Upper lobe of left lung (tissue), 6 donors: Measurements from ENCODE around the gene GLRA3. TPM values are rescaled to one million over a fixed set of nuclear protein-coding genes. Genes with fewer than 3 reads are reported as not detected.

Experiments
- ATAC-seq, 2 donors: fragments of 200-7000 bp; cut with Tn5 transposase; one replicate each; pipeline ENCODE4 v1.9.1; 2022; ENCODE audit warnings: mild to moderate bottlenecking in 2 of 2, moderate library complexity in 2 of 2; ENCODE audit not compliant: low FRiP score in 2 of 2
- DNase-seq, 2 donors: peaks; one replicate each; pipeline ENCODE4 v3.0.0-alpha.2; 2019 to 2020
- H3K27ac ChIP-seq, 4 donors: fragments of 200-600 bp; sonication (generic); one replicate each; pipeline ENCODE4 v1.5.1; 2016 to 2019
- H3K27me3 ChIP-seq, 4 donors: fragments of 200-600 bp; sonication (generic); one replicate each; pipeline ENCODE4 v1.5.1; 2017 to 2019
- H3K36me3 ChIP-seq, 4 donors: fragments of 200-600 bp; sonication (generic); one replicate each; pipeline ENCODE4 v1.5.1; 2016 to 2019
- H3K4me1 ChIP-seq, 4 donors: fragments of 200-600 bp; sonication (generic); one replicate each; pipeline ENCODE4 v1.5.1; 2018 to 2019
- H3K4me3 ChIP-seq, 4 donors: fragments of 200-600 bp; sonication (generic); one replicate each; pipeline ENCODE4 v1.5.1; 2017 to 2019; ENCODE audit warnings: mild to moderate bottlenecking in 2 of 4, moderate library complexity in 1 of 4
- H3K9me3 ChIP-seq, 4 donors: fragments of 200-600 bp; sonication (generic); one replicate each; pipeline ENCODE4 v1.5.1; 2018 to 2019
- CTCF ChIP-seq, 6 experiments: fragments of 450-650 bp in 4 of 6; fragments of 200-600 bp in 2 of 6; sonication (generic) in 2 of 6; IDR thresholded peaks; one replicate each; pipeline ENCODE4 v1.5.1; 2016 to 2019; ENCODE audit warnings: antibody characterized with exemption in 6 of 6
- EP300 ChIP-seq, 4 donors: sonication (generic); formaldehyde crosslinking; IDR thresholded peaks; one replicate each; pipeline ENCODE4 v1.5.1; 2017; ENCODE audit warnings: antibody characterized with exemption in 4 of 4, control low read depth in 2 of 4
- POLR2A ChIP-seq, 4 donors: fragments of 450-650 bp; IDR thresholded peaks; one replicate each; pipeline ENCODE4 v1.5.1; 2016 to 2017; ENCODE audit warnings: antibody characterized with exemption in 4 of 4, mild to moderate bottlenecking in 2 of 4
- POLR2AphosphoS5 ChIP-seq, 2 donors: sonication (generic); formaldehyde crosslinking; IDR thresholded peaks; one replicate each; pipeline ENCODE4 v1.5.1; 2017; ENCODE audit warnings: antibody characterized with exemption in 2 of 2
- WGBS, 2 donors: methylation state at CpG; one replicate each; pipeline ENCODE4 v1.1.5; 2017 to 2018; 5-methylcytosine and 5-hydroxymethylcytosine counted together
- total RNA-seq, 6 donors: library from RNA; depleted of rRNA in 4 of 6; stranded (reverse); fragments of >200 nt in 4 of 6; gene quantifications; one replicate each; pipeline versions ENCODE4 v1.1.0 to v1.2.1, GENCODE V29; 2016 to 2021
- donor health status: DM: no; HTN: no; CAD: no; lungs with moderate emphysema.
- donor health status: DM: no; HTN: yes; CAD: no; lungs with severe emphysema.

GLRA3 gene
- total RNA-seq, 6 donors from 2014 or later = 0.03 to 0.33 (median 0.15) TPM; not detected in 3

- Histone ChIP-seq H3K4me3 (no peak overlapping the region), H3K27ac (no peak overlapping the region), H3K9me3 (no peaks in the 10 kb centered on the region), H3K36me3 (no peaks in the 10 kb centered on the region), H3K27me3 (no peaks in the 10 kb centered on the region), H3K4me1 (no peaks in the 10 kb centered on the region)
- TF ChIP-seq POLR2AphosphoS5 (IDR thresholded peaks at IDR 0.05) (no peak), EP300 (IDR thresholded peaks at IDR 0.05) (no peak), POLR2A (IDR thresholded peaks at IDR 0.05) (no peak), CTCF (IDR thresholded peaks at IDR 0.05) (no peak)
- DNase-seq = no peak
- ATAC-seq = no peak
- 94 to 97% methylated on average over 2 of the region's 2 CpGs for WGBS, 2 donors
Observed at GRCh38 chr4:174848596-174848995, 19.5 kb upstream of the GLRA3 start.

DNA sequence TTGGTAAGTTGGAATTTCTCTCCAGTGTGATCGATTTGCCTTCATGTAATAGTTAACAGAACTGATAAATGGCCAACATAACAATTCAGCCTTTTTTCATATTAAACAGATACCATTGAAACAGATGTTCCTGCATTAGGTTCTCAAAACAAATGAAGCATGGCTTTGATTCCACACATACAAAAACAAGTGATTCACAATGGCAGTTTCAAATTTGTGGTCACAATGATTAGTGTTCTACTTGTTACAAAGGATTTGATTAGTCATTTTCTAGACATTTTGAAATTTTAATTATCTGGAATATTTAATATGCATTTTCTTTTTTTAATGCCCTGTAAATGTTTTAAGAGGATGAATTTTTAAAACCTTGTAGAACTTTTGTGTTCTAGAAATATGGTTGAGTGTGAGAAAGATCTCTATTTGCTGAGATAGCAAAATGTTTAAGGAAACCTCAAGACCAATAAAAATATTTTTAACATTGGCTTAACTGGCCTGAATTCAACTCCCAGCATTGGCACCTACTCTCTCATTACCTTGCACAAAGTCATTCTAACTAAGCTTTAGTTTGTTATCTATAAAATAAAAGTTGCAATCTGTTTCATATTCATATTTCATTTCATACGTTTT, 18.9 kb upstream of the GLRA3 start:
- H3K9me3 ChIP-seq = no peaks in the 10 kb centered on the region
- no peak overlapping the region for H3K27ac ChIP-seq
- H3K27me3 ChIP-seq = no peaks in the 10 kb centered on the region
- H3K36me3 ChIP-seq = no peaks in the 10 kb centered on the region
- TF ChIP-seq POLR2A (IDR thresholded peaks at IDR 0.05) = no peak
- TF ChIP-seq EP300 (IDR thresholded peaks at IDR 0.05) = no peak
- no peak for TF ChIP-seq POLR2AphosphoS5 (IDR thresholded peaks at IDR 0.05)
- TF ChIP-seq CTCF (IDR thresholded peaks at IDR 0.05) = no peak
- 68 to 79% methylated on average over 2 of the region's 2 CpGs for WGBS, 2 donors
- DNase-seq (no peak), ATAC-seq (no peak)
- H3K4me1 ChIP-seq = no peaks in the 10 kb centered on the region
- no peak overlapping the region for H3K4me3 ChIP-seq

DNA sequence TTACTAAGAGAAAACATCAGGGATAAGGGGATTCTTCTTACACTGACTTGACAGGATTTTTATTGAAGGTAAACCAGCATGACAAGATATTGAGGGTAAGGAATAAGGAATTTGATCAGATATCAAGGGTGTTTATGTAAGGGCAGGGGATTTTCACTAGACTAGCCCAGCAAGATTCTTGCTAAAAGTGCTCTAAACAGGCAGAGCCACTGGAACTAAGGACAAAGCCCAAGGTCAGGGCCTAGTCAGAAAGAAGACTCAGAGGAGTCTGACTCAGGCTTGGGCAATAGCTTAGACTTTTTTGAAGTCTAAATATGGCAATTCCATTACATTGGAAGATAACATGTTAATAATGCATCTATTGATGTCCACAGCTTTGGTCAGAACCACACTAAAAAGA, 6.5 kb upstream of the GLRA3 start:
- Histone ChIP-seq H3K4me3 (no peak overlapping the region), H3K36me3 (no peaks in the 10 kb centered on the region), H3K4me1 (no peaks in the 10 kb centered on the region), H3K9me3 (no peaks in the 10 kb centered on the region), H3K27ac (no peak overlapping the region), H3K27me3 (no peaks in the 10 kb centered on the region)
- DNase-seq (no peak), ATAC-seq (no peak)
- TF ChIP-seq EP300 (IDR thresholded peaks at IDR 0.05) (no peak), POLR2A (IDR thresholded peaks at IDR 0.05) (no peak), CTCF (IDR thresholded peaks at IDR 0.05) (no peak), POLR2AphosphoS5 (IDR thresholded peaks at IDR 0.05) (no peak)

DNA sequence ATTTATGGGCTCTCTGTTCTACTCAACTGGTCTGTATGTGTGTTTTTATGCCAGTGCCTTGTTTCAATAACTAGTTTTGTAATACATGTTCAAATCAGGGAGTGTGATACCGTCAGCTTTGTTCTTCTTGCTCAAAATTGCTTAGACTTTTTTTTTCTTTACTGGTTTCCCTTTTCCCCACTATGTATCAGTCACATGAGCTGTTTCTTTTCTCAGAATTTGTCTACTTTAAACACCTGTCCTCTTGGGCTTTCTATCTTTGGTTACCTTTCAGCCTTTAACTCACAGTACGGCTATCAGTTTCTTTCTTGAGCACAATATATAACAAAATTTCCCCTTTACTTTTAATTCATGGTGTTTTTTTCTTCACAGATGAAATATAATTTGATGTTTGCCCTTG, 5.4 kb upstream of the GLRA3 start:
- DNase-seq (no peak), ATAC-seq (no peak)
- WGBS, 2 donors = 88 to 92% methylated on average over 2 of the region's 2 CpGs
- no peaks in the 10 kb centered on the region for H3K9me3 ChIP-seq
- TF ChIP-seq CTCF (IDR thresholded peaks at IDR 0.05) = no peak
- no peak for TF ChIP-seq POLR2A (IDR thresholded peaks at IDR 0.05)
- no peak for TF ChIP-seq EP300 (IDR thresholded peaks at IDR 0.05)
- no peak for TF ChIP-seq POLR2AphosphoS5 (IDR thresholded peaks at IDR 0.05)
- no peaks in the 10 kb centered on the region for H3K27me3 ChIP-seq
- H3K4me1 ChIP-seq = peaks cover 0 to 1% (median under 1%) of the 10 kb centered on the region in 4 donors
- no peak overlapping the region for H3K27ac ChIP-seq
- H3K36me3 ChIP-seq = no peaks in the 10 kb centered on the region
- no peak overlapping the region for H3K4me3 ChIP-seq

- H3K36me3 ChIP-seq = no peaks in the 10 kb centered on the region
- DNase-seq (no peak), ATAC-seq (no peak)
- H3K27me3 ChIP-seq = no peaks in the 10 kb centered on the region
- no peak for TF ChIP-seq POLR2AphosphoS5 (IDR thresholded peaks at IDR 0.05)
- TF ChIP-seq CTCF (IDR thresholded peaks at IDR 0.05) = no peak
- no peak for TF ChIP-seq EP300 (IDR thresholded peaks at IDR 0.05)
- no peak for TF ChIP-seq POLR2A (IDR thresholded peaks at IDR 0.05)
- no peak overlapping the region for H3K4me3 ChIP-seq
- H3K27ac ChIP-seq = no peak overlapping the region
- H3K9me3 ChIP-seq = no peaks in the 10 kb centered on the region
- peaks cover 0 to 8% (median 5%) of the 10 kb centered on the region in 4 donors for H3K4me1 ChIP-seq
Observed at GRCh38 chr4:174826660-174827059, 2.4 kb downstream of the GLRA3 start.
